ENCODE measurements around the gene DUSP8.
"Not testable (repeated sequence)": the region's sequence is repeated elsewhere in the genome, so short reads cannot be mapped to it uniquely, and the experiment has no call there.

- TF ChIP-seq ZC3H10 (CRISPR knock-in tag; IDR thresholded peaks at IDR 0.05); PATZ1 (CRISPR knock-in tag; IDR thresholded peaks at IDR 0.05; ENCODE audit: borderline replicate concordance); CSDC2 (CRISPR knock-in tag; IDR thresholded peaks at IDR 0.05); BACH2 (CRISPR knock-in tag; IDR thresholded peaks at IDR 0.05; ENCODE audit: borderline replicate concordance); ZNF8 (CRISPR knock-in tag; IDR thresholded peaks at IDR 0.05); OSR1 (CRISPR knock-in tag; IDR thresholded peaks at IDR 0.05); RARB (CRISPR knock-in tag; IDR thresholded peaks at IDR 0.05); CREB5 (CRISPR knock-in tag; IDR thresholded peaks at IDR 0.05; ENCODE audit: low read depth); POU6F1 (CRISPR knock-in tag; IDR thresholded peaks at IDR 0.05; ENCODE audit: borderline replicate concordance, low read depth); CSRNP3 (CRISPR knock-in tag; IDR thresholded peaks at IDR 0.05); TCF4 (CRISPR knock-in tag; IDR thresholded peaks at IDR 0.05; ENCODE audit: borderline replicate concordance); ZFP30 (CRISPR knock-in tag; IDR thresholded peaks at IDR 0.05); TOX (CRISPR knock-in tag; IDR thresholded peaks at IDR 0.05; ENCODE audit: borderline replicate concordance); SNAI2 (CRISPR knock-in tag; IDR thresholded peaks at IDR 0.05): not testable (repeated sequence)
Observed at GRCh38 chr11:1512531-1513258, 59.4 kb downstream of the DUSP8 start.

All from SK-N-SH treated with all-trans-retinoic acid at 6 μM for 48 hours (cell line).